IMR-90 (cell line): ENCODE measurements around the gene SLC9A9. TPM values are rescaled to one million over a fixed set of nuclear protein-coding genes. Genes with fewer than 3 reads are reported as not detected.

ENCODE experiments used
- ATAC-seq: fragments of 200-7000 bp; cut with Tn5 transposase; 2 replicates; pipeline ENCODE4 v1.9.1; 2020; ENCODE audit warnings: low read depth, mild to moderate bottlenecking, moderate library complexity
- BruUV-seq: library from RNA; stranded (reverse); fragments of 400-500 nt; replicated peaks from 2 replicates; lab custom pipeline; 2021; lab: Mats Ljungman, UMichigan
- CTCF ChIA-PET: fragments of 300-600 bp; formaldehyde crosslinking; extraction: SDS; loops from one replicate; lab custom pipeline; 2021; ENCODE audit warnings: antibody characterized with exemption; lab: Yijun Ruan, JAX
- POLR2A ChIA-PET: fragments of 300-600 bp; sonication (Branson Sonifier 250); formaldehyde crosslinking; loops from one replicate; lab custom pipeline; 2022; ENCODE audit warnings: antibody characterized with exemption; ENCODE audit not compliant: unreplicated experiment; lab: Charles Lee
- DNase-seq: peaks from one replicate; pipeline ENCODE4 v3.0.0; 2013
- H2AFZ ChIP-seq: replicated peaks from 2 replicates; pipeline ENCODE3; 2013; ENCODE audit warnings: low read length, mild to moderate bottlenecking; ENCODE audit not compliant: poor library complexity
- H2AK5ac ChIP-seq: 2 replicates; pipeline ENCODE4 v1.6.1; 2013; ENCODE audit warnings: low read depth, low read length, inconsistent platforms
- H2AK9ac ChIP-seq: replicated peaks from 2 replicates; pipeline ENCODE3; 2013; ENCODE audit warnings: mild to moderate bottlenecking, low read depth, low read length, moderate library complexity; ENCODE audit not compliant: poor library complexity
- H2BK120ac ChIP-seq: 2 replicates; pipeline ENCODE4 v1.6.1; 2013; ENCODE audit warnings: low read depth, low read length, inconsistent platforms
- H2BK15ac ChIP-seq: 3 replicates; pipeline ENCODE4 v1.6.1; 2013; ENCODE audit warnings: low read depth, low read length, inconsistent platforms
- H2BK20ac ChIP-seq: 2 replicates; pipeline ENCODE4 v1.6.1; 2013; ENCODE audit warnings: low read depth, mild to moderate bottlenecking, inconsistent platforms, low read length, moderate library complexity
- H2BK5ac ChIP-seq: 2 replicates; pipeline ENCODE4 v1.6.1; 2013; ENCODE audit warnings: mild to moderate bottlenecking, low read depth, low read length, inconsistent platforms; ENCODE audit not compliant: poor library complexity, severe bottlenecking
- H3K14ac ChIP-seq: replicated peaks from 2 replicates; pipeline ENCODE4 v1.6.1; 2013; ENCODE audit warnings: low read depth, low read length, inconsistent platforms
- H3K18ac ChIP-seq: 2 replicates; pipeline ENCODE4 v1.6.1; 2013; ENCODE audit warnings: low read depth, low read length, control low read depth
- H3K23ac ChIP-seq: 2 replicates; pipeline ENCODE4 v1.6.1; 2013; ENCODE audit warnings: low read depth, low read length, inconsistent platforms
- H3K27ac ChIP-seq: 2 replicates; pipeline ENCODE4 v1.5.1; 2013; ENCODE audit warnings: mild to moderate bottlenecking, control low read depth, low read length; ENCODE audit not compliant: insufficient read depth
- H3K27me3 ChIP-seq: 2 replicates; pipeline ENCODE4 v1.6.1; 2013; ENCODE audit warnings: low read length; ENCODE audit not compliant: control insufficient read depth, insufficient read depth
- H3K36me3 ChIP-seq: 2 replicates; pipeline ENCODE4 v1.6.1; 2013; ENCODE audit warnings: low read length, mixed read lengths; ENCODE audit not compliant: control insufficient read depth, insufficient read depth
- H3K4ac ChIP-seq: 2 replicates; pipeline ENCODE4 v1.6.1; 2013; ENCODE audit warnings: low read depth, low read length, inconsistent platforms
- H3K4me1 ChIP-seq: 2 replicates; pipeline ENCODE4 v1.6.1; 2013; ENCODE audit warnings: low read length, mixed read lengths; ENCODE audit not compliant: control insufficient read depth, insufficient read depth
- H3K4me2 ChIP-seq: 2 replicates; pipeline ENCODE4 v1.6.1; 2013; ENCODE audit warnings: low read depth, mild to moderate bottlenecking, control low read depth, low read length, moderate library complexity
- H3K4me3 ChIP-seq: 2 replicates; pipeline ENCODE4 v1.5.1; 2013; ENCODE audit warnings: low read depth, mild to moderate bottlenecking, control low read depth, low read length, moderate library complexity; ENCODE audit not compliant: insufficient read depth
- H3K56ac ChIP-seq: 2 replicates; pipeline ENCODE4 v1.6.1; 2013; ENCODE audit warnings: low read length, inconsistent platforms; ENCODE audit not compliant: insufficient read depth; ENCODE audit errors: extremely low read depth
- H3K79me1 ChIP-seq, 2 experiments: 2 replicates each; pipeline ENCODE4 v1.6.1; 2013; ENCODE audit warnings: low read length in 2 of 2, inconsistent platforms in 1 of 2, low read depth in 1 of 2
- H3K9ac ChIP-seq: 2 replicates; pipeline ENCODE4 v1.6.1; 2013; ENCODE audit warnings: low read depth, low read length, control low read depth
- H3K9me1 ChIP-seq: 2 replicates; pipeline ENCODE4 v1.6.1; 2013; ENCODE audit warnings: low read length, inconsistent platforms; ENCODE audit not compliant: insufficient read depth
- H3K9me3 ChIP-seq: 2 replicates; pipeline ENCODE4 v1.6.1; 2013; ENCODE audit warnings: low read length; ENCODE audit not compliant: control insufficient read depth, insufficient read depth
- H4K20me1 ChIP-seq: 2 replicates; pipeline ENCODE4 v1.6.1; 2013; ENCODE audit warnings: low read length, inconsistent platforms; ENCODE audit not compliant: insufficient read depth
- H4K5ac ChIP-seq: 2 replicates; pipeline ENCODE4 v1.6.1; 2013; ENCODE audit warnings: mild to moderate bottlenecking, low read depth, low read length, control low read depth
- H4K8ac ChIP-seq, 2 experiments: 2 replicates each; pipeline ENCODE4 v1.6.1; 2013; ENCODE audit warnings: low read depth in 2 of 2, low read length in 2 of 2, control low read depth in 1 of 2, inconsistent platforms in 1 of 2
- H4K91ac ChIP-seq: 2 replicates; pipeline ENCODE4 v1.6.1; 2013; ENCODE audit warnings: low read depth, low read length, inconsistent platforms; ENCODE audit not compliant: insufficient read depth
- CEBPB ChIP-seq: IDR thresholded peaks from 2 replicates; pipeline ENCODE4 v1.6.1; 2012; ENCODE audit warnings: low read depth, low read length, improper control_type of control experiment
- MXI1 ChIP-seq: IDR thresholded peaks from 2 replicates; pipeline ENCODE4 v1.6.1; 2012; ENCODE audit warnings: low read depth, mild to moderate bottlenecking, low read length, moderate library complexity, borderline replicate concordance
- WGBS, 2 experiments: methylation state at CpG; one replicate each; pipeline versions ENCODE4 v1.1.5 to v1.1.7; 2013; ENCODE audit warnings: missing lambda C conversion rate in 2 of 2; ENCODE audit not compliant: insufficient read length in 1 of 2; ENCODE audit errors: extremely low coverage in 2 of 2; 5-methylcytosine and 5-hydroxymethylcytosine counted together
- dilution Hi-C: fragments of 300-500 bp; cut with HindIII; formaldehyde crosslinking; loops from one replicate; pipeline ENCODE4 v1.14.3; 2018; ENCODE audit warnings: low sequenced_read_pairs; ENCODE audit not compliant: unreplicated experiment
- in situ Hi-C: fragments of 300-500 bp; cut with MboI; formaldehyde crosslinking; loops from 3 replicates; pipeline ENCODE4 v1.14.3; 2019; ENCODE audit warnings: low sequenced_read_pairs, inconsistent platforms, mixed read lengths
- intact Hi-C: fragments of 100-400 bp; cut with micrococcal nuclease; formaldehyde crosslinking; loops from 2 replicates; pipeline ENCODE4 v1.10.0; 2022
- polyA plus RNA-seq, 3 experiments: library from polyadenylated mRNA; depleted of rRNA; stranded (reverse); fragments of >200 nt; gene quantifications; 2 replicates each; pipeline ENCODE4 v1.2.3, GENCODE V29; 2012; ENCODE audit warnings: low replicate concordance in 1 of 3
- total RNA-seq: library from RNA; depleted of rRNA; stranded (reverse); fragments of >200 nt; gene quantifications from 2 replicates; pipeline ENCODE4 v1.2.3, GENCODE V29; 2012
- TF ChIP-seq, protein P1 (sequence below): conservative IDR thresholded peaks from 2 replicates; pipeline ENCODE4 v1.5.1; 2012; ENCODE audit warnings: mild to moderate bottlenecking, low read depth, low read length, improper control_type of control experiment

Gene SLC9A9
- total and polyA plus RNA-seq, 2 of the 4 experiments (the other 2 are of a cell fraction), result 1.4 to 2.3 TPM

DNA sequence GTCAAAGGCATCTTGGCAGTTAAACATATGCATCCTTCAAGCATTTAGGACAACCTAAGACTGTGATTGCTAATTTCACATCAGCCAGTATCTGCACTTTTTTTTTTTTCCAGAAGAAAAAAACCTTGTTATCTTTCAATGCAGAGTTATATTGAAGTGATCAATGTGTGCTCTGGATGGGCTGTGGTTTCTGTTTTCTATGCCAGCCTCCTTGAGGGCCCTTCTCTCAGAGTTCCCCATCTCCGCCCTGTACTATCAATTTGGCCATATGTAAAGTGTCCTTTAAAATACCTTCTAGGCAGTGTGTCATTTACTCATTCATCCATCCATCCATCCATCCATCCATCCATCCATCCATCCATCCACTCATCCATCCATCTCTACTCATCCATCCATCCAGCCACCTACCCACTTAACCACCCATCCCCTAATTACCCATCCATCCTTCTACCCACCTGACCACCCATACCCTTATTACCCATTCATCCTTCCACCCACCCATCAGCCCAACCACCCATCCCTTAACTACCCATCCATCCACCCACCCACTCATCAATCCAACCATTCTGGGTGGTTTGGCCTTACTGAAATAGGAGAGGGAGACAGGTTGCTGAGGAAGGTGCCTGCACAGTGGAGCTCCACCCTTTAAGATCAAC is 406.6 kb downstream of the SLC9A9 start:
- Histone ChIP-seq H3K18ac (no peak overlapping the region), H3K14ac (no peak overlapping the region), H2BK5ac (no peak overlapping the region), H3K4me1 (peaks cover 7% of the 10 kb centered on the region; the same call in 1 of the 2 replicates), H3K9me1 (no peaks in the 10 kb centered on the region; the same call in 1 of the 2 replicates), H3K4me3 (no peak overlapping the region), H3K23ac (no peak overlapping the region), H3K79me1 (no peaks in the 10 kb centered on the region), H2AK5ac (no peak overlapping the region), H3K9ac (no peak overlapping the region), H3K36me3 (no peaks in the 10 kb centered on the region), H3K4me2 (no peak overlapping the region), H2BK120ac (no peak overlapping the region), H3K9me3 (no peaks in the 10 kb centered on the region), H3K56ac (no peak overlapping the region), H3K4ac (no peak overlapping the region), H2AK9ac (no peak overlapping the region), H2BK20ac (no peak overlapping the region), H4K5ac (no peak overlapping the region), H4K91ac (no peak overlapping the region), H3K27me3 (no peaks in the 10 kb centered on the region), H3K27ac (no peak overlapping the region), H4K8ac (no peak overlapping the region), H2AFZ (no peak overlapping the region), H4K20me1 (no peaks in the 10 kb centered on the region), H2BK15ac (no peak overlapping the region)
- ATAC-seq (no peak), DNase-seq (no peak)
- no CpG with 5 or more reads among the region's 1 CpG for WGBS, 2 experiments
- TF ChIP-seq, protein P1, sequence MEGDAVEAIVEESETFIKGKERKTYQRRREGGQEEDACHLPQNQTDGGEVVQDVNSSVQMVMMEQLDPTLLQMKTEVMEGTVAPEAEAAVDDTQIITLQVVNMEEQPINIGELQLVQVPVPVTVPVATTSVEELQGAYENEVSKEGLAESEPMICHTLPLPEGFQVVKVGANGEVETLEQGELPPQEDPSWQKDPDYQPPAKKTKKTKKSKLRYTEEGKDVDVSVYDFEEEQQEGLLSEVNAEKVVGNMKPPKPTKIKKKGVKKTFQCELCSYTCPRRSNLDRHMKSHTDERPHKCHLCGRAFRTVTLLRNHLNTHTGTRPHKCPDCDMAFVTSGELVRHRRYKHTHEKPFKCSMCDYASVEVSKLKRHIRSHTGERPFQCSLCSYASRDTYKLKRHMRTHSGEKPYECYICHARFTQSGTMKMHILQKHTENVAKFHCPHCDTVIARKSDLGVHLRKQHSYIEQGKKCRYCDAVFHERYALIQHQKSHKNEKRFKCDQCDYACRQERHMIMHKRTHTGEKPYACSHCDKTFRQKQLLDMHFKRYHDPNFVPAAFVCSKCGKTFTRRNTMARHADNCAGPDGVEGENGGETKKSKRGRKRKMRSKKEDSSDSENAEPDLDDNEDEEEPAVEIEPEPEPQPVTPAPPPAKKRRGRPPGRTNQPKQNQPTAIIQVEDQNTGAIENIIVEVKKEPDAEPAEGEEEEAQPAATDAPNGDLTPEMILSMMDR, result no peak
- TF ChIP-seq MXI1, result no peak
- no peak for TF ChIP-seq CEBPB
- ChIA-PET POLR2A (no interaction called here), CTCF (no interaction called here)
- intact Hi-C loops (no loop called here), in situ Hi-C loops (no loop called here), dilution Hi-C loops (no loop called here)
- BruUV-seq, result no TSS peak
